ENCODE data around the gene CCDC188.

Gene CCDC188

DNA sequence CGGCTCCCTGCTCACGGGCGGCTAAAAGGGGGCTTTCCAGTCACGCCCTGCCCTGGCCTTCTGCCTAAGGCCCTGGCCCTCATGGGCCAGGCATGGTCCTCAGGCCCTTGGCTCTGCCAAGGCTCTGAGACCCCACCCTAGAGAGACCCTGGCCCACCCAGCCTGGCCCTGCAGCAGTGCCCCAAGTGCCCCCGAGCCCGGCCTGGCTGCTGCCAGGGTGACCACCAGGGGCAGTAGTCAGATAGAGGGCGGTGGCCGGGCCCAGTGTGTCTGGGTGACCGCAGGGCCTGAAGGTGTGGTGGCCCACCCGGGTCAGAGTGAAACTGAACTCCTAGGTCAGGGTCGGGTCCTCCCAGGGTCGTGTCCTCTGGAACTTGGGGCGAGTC is 29.4 kb upstream of the CCDC188 start:
- no peak for TF ChIP-seq GATA3 (IDR thresholded peaks at IDR 0.05; ENCODE audit: low read depth, low read length)
- no peak for TF ChIP-seq GATA2 (IDR thresholded peaks at IDR 0.05; ENCODE audit: low read depth, low read length)

DNA sequence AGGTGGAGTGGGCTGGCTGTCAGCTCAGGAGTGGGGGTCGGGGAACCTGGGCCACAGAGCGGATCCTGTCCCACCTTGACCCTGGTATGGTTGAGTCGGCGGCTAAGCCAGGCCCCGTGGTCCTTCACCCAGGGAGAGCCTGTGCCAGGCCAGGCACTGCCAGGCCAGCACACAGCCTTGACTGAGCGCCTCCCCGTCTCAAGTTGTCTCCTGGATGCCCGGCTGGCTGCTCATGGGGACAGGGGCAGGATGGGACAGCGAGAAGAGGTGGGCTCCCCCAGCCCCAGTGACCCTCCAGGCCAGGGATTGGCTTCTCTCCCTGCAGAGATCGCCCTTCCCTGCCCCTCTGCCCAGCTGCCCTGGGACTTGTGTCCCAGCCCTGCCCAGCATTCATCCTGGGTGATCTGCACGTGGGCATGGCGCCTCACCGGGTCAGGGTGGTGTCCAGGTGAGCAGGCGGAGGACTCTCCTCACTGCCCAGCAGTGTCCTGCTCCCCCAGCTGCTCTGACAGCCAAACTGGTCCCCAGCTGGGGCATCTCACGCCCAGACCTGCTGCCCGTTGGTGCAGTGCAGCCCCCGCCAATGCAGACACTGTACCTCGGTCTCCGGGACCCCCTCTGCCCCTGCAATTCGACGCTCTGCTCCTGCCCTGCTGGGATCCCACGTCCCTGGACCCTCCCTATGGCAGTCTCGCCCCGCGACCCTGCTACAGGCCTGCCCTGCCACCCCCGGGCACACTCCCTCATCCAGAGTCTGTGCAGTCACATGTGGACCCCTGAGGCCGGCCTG is 28.8 kb upstream of the CCDC188 start:
- TF ChIP-seq GATA3 (IDR thresholded peaks at IDR 0.05; ENCODE audit: low read depth, low read length) = no peak

DNA sequence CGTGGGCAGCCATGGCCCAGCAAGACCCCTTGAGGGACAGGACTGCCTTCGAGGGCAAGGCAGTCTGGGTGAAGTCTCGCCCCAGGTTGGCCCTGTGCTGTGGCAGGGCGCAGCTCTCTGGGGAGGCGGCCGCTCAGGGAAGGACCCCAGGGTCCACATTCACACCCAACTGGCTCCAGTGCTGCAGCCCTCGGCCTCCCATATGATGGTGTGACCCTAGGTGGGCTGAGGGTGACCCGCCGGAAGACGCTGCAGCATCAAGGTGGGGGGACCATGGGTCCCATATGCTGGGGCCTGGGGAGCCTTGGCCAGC is 28.0 kb upstream of the CCDC188 start:
- TF ChIP-seq GATA3 (IDR thresholded peaks at IDR 0.05; ENCODE audit: low read depth, low read length) (no peak), GATA2 (IDR thresholded peaks at IDR 0.05; ENCODE audit: low read depth, low read length) (no peak)

DNA sequence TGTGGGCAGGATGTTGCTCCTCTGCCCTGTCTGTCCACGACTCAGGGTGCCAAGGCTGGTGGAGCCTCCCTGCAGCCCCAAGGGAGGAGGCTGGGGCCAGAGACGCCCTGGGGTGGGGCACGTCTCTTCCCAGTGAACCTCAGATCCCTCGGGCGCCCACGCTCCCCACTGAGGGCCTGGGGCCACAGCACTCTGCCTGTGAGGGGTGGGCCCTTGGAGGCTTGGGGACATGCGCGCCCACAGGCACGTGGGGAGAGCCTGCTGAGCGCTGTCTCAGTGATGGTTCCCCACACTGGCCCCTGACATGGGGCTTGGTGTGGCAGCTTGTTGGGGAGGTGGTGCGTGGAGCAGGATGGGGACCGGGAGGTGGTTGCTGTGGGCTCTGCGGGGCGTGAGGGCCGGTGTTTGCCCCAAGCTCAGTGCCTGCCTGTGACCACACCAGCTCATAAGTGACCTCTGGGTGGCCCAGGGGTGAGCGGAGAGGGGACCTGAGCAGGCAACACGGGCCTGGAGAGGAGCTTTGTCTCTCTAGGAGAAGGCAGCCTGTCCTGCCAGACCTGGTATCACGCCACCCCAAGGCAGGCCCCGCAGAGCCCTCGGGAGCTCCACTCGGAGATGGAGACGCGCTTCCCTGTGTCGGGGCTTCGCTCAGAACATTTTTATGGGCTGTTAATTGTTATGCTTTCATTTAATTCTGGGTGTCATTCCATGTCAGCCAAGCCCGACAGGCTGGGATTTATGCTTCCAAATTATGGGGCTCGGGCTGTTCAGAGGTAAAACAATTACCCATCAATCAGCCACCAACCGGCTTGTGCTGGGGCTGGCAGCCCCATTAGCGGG is 27.4 kb upstream of the CCDC188 start:
- TF ChIP-seq GATA3 (IDR thresholded peaks at IDR 0.05; ENCODE audit: low read depth, low read length) (no peak), GATA2 (IDR thresholded peaks at IDR 0.05; ENCODE audit: low read depth, low read length) (no peak)

DNA sequence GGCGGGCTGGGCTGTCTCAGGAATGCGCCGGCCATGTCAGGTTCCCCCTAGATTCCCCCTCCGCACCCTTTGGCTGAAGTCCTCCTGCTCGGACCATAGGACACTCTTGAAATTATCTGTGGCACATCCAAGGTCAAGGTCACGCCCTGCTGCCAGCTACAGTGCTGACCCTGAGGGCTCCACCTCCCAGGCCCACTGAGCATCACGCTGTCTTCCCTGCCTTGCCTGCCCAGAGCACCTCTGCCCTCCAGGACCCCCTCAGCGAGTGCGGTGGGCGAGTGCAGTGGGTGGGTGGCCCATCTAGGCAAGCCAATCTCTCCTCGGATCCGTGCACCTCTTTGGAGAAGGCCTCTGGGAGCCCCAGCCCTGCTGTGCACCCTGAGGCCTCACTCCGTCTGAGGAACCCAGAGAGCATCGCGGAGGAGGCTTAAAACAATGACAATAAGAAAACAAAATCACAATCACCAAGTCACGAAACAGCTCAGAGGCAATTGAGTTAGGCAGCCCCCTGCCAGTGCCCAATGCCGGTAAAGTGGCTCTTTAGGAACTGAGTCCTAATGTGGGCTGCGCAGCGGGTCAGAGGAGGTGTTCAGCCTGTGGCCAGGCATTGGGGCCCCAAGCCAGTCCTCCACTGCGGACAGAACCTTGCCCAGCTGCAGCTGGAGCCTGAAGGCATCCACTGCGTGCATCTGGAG is 26.5 kb upstream of the CCDC188 start:
- no peak for TF ChIP-seq GATA2 (IDR thresholded peaks at IDR 0.05; ENCODE audit: low read depth, low read length)
- TF ChIP-seq GATA3 (IDR thresholded peaks at IDR 0.05; ENCODE audit: low read depth, low read length) = no peak

DNA sequence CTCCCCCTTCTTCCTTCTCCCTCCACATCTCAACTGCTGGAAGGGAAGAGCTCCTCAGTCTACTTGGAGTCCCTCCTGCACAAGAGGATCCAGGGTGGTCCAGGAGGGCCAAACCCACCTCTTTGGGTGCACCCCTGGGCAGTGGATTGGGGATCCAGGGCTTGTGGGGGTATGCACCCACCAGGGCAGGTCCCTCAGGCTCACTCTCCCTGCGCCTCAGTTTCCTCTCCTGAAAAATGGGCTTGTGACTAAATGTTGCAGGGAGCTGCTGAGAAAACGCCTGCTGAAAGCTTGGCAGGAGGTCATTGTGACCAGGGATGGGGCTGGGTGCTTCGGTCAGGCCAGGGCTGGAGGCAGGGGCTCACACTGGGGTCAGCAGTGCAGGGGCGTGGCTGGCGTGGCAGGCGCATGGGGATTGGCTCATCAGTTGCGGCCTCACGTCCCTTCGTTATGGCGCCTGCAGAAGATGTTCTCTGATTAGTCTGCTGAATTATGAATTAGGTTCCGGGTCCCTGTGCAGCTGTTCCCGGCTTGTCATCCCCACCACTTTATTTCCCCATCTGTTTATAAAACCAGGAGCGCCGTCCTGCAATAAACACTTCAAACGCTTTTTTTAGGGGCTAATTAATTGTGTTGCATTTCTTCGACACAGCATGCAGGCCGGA is 25.7 kb upstream of the CCDC188 start:
- no peak for TF ChIP-seq GATA3 (IDR thresholded peaks at IDR 0.05; ENCODE audit: low read depth, low read length)
- TF ChIP-seq GATA2 (IDR thresholded peaks at IDR 0.05; ENCODE audit: low read depth, low read length) = no peak

DNA sequence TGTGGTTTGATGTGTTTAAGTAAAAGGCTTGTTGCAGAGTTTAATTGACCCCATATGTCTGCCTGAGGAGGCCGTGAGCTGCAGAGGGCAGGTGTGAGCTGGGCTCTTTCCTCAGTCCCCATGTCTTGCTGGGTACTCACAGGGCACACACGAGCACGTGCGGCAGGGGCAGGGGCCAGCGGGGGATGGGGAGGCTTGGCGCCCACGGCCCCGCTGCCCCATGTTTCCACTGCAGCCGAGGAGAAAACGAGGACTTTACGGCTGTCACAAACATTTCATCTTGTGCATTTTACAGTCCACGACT is 24.7 kb upstream of the CCDC188 start:
- no peak for TF ChIP-seq GATA3 (IDR thresholded peaks at IDR 0.05; ENCODE audit: low read depth, low read length)
- no peak for TF ChIP-seq GATA2 (IDR thresholded peaks at IDR 0.05; ENCODE audit: low read depth, low read length)

DNA sequence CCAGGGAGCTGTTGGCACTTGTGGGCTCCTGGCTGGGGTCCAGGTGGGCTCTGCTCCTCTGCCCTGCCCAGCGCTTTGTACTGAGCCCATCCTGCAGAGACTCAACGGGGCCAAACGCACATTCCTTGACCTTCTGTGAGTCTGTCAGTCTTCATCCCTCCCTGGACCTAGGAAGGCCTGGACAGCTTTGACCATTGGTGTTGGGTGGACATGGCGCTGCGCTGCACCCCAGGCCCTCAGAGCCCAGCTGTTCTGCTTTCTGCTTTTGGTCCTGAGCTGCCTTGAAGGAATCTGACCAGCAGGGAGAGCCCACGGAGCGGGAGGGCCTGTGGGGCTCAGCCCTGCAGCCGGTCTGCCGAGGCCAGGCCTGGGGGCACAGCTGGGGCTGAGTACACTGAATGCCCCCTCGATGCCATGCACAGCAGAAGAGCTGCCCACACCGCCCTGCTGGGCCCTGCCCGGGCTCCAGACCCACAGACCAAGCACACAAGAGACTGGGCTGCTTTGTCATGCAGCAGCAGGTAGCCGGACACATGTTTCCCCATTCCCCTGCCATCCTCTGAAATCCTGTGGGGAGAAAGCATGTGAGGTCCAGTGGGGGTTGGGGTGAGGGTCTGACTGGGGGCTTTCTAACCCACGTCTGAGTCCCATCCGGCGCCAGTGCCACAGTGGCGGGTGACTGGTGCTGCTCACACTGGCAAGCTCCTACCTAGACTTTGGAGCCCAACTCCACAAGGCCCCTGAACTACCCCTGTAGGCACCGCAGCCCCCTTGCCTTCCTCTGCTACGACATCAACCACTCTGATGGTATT is 24.1 kb upstream of the CCDC188 start:
- no peak for TF ChIP-seq GATA3 (IDR thresholded peaks at IDR 0.05; ENCODE audit: low read depth, low read length)
- TF ChIP-seq GATA2 (IDR thresholded peaks at IDR 0.05; ENCODE audit: low read depth, low read length) = no peak

DNA sequence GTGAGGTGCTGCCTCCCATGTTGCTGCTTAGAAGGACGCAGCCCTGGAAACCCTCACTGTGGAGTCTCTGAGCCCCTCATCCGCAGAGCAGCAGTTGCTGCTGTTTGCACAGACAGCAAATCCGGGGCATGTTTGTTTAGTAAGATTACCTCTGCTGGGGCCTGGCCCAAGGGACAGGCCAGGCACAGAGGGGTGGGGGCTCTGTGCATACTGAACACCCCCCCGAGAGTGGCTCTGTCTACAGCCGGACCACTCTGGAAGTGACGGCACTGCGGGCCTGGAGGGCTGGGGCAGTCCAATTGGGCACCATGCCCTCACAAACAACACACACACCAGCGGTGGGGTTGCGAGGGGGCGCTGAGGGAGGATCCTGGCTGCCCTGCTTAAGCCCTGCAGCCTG is 22.9 kb upstream of the CCDC188 start:
- TF ChIP-seq GATA2 (IDR thresholded peaks at IDR 0.05; ENCODE audit: low read depth, low read length) (no peak), GATA3 (IDR thresholded peaks at IDR 0.05; ENCODE audit: low read depth, low read length) (no peak)

DNA sequence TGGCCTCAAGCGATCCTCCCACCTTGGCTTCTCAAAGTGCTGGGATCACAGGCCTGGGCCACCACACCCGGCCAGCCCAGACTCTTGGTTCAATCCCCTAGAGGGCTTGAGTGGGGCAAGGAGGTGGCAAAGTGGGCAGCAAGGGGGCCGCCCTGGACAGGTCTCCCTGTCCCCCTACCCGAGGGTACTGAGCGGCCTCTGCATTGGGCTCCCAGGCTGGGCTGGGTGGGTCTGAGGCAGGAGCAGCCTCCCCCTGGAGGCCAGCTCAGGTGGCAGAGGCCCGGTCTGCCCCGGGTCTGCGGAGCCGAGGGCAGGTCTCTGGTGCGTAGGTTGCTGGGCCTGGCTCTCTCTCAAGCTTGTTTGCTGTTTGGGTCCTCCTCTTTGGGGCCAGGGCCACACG is 22.4 kb upstream of the CCDC188 start:
- no peak for TF ChIP-seq GATA3 (IDR thresholded peaks at IDR 0.05; ENCODE audit: low read depth, low read length)
- TF ChIP-seq GATA2 (IDR thresholded peaks at IDR 0.05; ENCODE audit: low read depth, low read length) = no peak

DNA sequence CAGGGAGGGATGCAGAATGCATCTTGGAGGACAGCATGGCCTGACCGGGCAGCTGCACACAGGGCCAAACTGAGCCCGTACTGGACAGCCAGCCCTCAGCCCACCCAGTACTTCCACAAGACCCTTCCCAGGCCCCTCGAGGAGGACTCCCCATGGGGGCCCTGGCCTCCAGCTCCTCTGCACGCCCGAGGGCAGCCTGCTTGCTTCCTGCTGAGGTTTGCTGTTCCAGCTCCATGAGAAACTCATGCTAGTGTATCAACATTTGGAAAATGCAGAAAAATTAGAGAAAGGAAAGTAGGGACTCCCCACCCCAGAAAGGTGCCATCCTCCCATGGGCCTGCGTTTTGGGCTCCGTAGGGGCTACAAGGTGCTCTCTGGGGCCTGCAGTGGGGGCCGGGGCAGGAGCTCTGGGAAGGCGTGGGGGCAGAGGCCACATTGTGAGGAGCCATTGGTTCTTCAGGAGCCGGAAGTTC is 21.3 kb upstream of the CCDC188 start:
- TF ChIP-seq GATA3 (IDR thresholded peaks at IDR 0.05; ENCODE audit: low read depth, low read length) (no peak), GATA2 (IDR thresholded peaks at IDR 0.05; ENCODE audit: low read depth, low read length) (no peak)

DNA sequence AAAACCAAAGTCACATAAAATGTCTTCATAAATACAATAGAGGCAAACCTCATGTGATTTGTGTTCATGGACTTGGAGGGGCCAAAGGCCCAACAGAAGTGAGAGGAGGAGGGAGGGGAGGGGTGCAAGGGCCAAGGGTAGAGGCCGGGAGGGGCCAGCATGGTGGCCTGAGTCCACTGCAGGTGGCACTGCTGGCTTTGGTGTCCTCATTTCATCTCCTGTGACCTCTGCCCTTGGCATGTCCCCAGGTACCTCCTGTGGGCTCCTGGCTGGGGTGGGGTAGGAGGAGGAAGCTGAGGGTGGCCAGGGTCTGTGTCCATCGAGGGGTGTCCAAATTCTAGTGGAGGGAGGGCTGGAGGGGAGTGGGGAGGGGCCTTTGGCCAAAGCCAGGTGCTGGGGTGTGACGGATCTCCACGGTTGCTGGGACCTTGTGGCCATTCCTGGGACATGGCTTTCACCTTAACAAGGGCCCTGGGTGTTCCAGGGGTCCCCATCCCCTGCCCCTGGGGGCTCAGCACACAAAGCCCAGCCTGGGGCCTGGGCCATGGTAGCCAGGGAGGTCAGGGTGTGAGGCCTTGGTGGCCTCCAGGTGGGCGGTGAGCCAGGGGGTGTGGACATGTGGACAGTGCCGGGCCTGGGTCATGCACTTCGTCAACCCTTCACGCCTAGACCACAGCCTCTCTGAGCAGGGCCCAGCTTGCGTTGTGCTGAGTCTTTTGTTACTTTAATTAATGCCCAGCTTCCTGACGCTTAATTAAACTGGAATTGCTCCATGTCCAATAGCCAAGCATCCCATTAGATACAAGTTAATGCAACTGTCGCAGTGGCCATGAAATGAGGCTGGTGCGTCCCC is 20.7 kb upstream of the CCDC188 start:
- TF ChIP-seq GATA2 (IDR thresholded peaks at IDR 0.05; ENCODE audit: low read depth, low read length) = no peak
- no peak for TF ChIP-seq GATA3 (IDR thresholded peaks at IDR 0.05; ENCODE audit: low read depth, low read length)

DNA sequence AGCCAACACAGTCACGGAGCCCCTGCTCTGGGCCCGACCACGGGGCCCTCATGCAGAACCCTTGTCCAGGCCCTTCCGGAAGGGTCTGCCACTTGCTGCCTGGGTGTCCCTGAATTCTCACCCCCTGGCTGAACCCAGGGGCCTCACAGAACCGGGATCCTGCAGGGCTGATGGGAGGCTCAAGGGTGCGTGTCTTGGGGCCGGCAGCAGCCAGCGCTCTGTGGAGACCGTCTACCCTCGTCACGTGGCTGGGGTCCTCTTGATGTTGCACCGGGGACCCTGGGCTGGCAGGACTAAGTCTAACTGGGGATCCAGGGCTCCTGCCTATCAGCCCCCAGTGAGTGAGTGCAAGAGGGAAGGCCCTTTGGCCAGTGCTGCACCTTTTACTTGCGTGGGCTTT is 19.3 kb upstream of the CCDC188 start:
- TF ChIP-seq GATA3 (IDR thresholded peaks at IDR 0.05; ENCODE audit: low read depth, low read length) = no peak
- TF ChIP-seq GATA2 (IDR thresholded peaks at IDR 0.05; ENCODE audit: low read depth, low read length) = no peak
